ENCODE data around the gene KRTCAP3. TPM values are rescaled to one million over a fixed set of nuclear protein-coding genes. Genes with fewer than 3 reads are reported as not detected.
A peak's percentile ranks its signal among the peaks of the same experiment; 100 is the strongest.

Gene KRTCAP3
- total RNA-seq, 1 experiment from 2014 or later: 71.8 TPM

DNA sequence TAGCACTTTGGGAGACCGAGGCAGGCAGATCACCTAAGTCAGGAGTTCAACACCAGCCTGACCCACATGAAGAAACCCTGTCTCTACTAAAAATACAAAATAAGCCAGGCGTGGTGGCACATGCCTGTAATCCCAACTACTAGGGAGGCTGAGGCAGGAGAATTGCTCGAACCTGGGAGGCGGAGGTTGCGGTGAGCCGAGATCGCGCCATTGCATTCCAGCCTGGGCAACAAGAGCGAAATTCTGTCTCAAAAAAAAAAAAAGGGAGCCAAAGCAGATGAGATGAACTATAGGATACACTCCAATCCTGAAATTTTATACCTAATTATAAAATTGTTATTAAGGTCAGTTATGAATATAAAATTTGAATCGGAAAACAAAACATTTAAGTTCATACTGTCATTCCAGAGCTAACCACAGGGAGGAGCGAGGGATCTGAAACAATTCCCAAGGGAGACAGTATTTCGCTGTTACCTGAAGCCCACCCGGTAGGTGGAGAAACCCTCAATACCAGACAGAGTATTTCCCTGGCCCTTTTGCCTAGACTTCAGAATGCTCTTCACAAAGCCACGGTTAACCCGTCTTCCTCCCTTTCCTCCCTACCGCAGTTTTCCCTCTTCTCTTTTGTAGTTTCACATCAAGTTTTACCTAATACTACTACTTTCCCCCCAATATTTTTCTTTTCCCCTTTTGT lies 34.2 kb upstream of the KRTCAP3 start:
- H3K27me3 Mint-ChIP-seq (ENCODE audit: unreplicated experiment): no peaks in the 10 kb centered on the region
- TF ChIP-seq, protein P1, sequence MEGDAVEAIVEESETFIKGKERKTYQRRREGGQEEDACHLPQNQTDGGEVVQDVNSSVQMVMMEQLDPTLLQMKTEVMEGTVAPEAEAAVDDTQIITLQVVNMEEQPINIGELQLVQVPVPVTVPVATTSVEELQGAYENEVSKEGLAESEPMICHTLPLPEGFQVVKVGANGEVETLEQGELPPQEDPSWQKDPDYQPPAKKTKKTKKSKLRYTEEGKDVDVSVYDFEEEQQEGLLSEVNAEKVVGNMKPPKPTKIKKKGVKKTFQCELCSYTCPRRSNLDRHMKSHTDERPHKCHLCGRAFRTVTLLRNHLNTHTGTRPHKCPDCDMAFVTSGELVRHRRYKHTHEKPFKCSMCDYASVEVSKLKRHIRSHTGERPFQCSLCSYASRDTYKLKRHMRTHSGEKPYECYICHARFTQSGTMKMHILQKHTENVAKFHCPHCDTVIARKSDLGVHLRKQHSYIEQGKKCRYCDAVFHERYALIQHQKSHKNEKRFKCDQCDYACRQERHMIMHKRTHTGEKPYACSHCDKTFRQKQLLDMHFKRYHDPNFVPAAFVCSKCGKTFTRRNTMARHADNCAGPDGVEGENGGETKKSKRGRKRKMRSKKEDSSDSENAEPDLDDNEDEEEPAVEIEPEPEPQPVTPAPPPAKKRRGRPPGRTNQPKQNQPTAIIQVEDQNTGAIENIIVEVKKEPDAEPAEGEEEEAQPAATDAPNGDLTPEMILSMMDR (IDR thresholded peaks at IDR 0.05; ENCODE audit: unreplicated experiment): peak; percentile 72
- peaks cover 26% of the 10 kb centered on the region for H3K4me1 Mint-ChIP-seq (ENCODE audit: low read depth, unreplicated experiment)
- CTCF ChIA-PET: interaction anchor here (0.6 to 3.0 kb wide), 5 partner anchors 21 to 275 kb away, joined by 3 to 18 read pairs (median 4); partner anchors contain the start of gene NRBP1
- BruUV-seq (replicated peaks): no TSS peak
- DNase-seq: peak; percentile 58
- H3K9me3 Mint-ChIP-seq (ENCODE audit: low read depth, unreplicated experiment): peaks cover 6% of the 10 kb centered on the region
- H3K27ac Mint-ChIP-seq (ENCODE audit: unreplicated experiment): peak overlapping the region; percentile 60
- peak overlapping the region; percentile 97 for H3K4me3 Mint-ChIP-seq (ENCODE audit: low read depth, unreplicated experiment)
- intact Hi-C loops (cut with micrococcal nuclease; ENCODE audit: unreplicated experiment): loop anchor here (5.0 to 10.0 kb wide), 2 partner anchors 34 to 217 kb away; partner anchors contain the start of genes CCDC121, GPN1 and KRTCAP3
- H3K36me3 Mint-ChIP-seq (ENCODE audit: insufficient read depth, unreplicated experiment): peaks cover 46% of the 10 kb centered on the region

DNA sequence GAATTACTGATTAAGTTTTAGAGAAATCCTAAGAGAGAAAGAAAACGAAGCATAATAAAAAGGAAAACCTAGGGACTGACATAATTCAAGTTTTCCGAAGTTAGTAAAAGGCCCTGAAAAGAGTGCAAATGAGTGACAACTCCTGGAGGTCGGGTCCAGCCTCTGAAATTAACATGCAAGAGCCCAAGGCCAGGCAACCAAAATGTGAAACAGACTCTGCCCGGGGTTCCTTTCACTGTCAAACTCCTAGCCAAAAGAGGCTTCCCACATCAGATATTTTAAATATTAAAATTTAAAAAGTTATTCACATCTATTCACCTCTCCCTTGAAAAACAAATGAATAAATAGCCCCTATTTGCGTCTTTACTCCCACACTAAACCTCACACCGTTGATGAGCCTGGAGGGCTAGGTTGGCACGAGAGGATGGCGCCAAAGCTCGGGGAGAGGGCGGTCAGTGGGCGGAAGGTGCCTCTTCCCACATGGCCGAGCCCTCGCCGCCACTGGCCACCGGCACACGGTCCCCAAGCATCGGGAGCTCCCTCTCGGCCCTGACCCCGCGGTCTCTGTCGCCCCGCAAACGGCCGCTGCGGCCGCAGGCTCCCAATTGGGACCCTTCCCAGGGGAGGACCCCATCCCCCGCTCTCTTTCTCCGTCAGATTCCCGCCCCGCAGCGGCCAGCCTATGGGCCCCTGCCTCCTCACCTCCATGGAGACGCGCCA lies 33.4 kb upstream of the KRTCAP3 start:
- CTCF ChIA-PET: interaction anchor here (0.6 to 3.0 kb wide), 5 partner anchors 20 to 375 kb away, joined by 3 to 18 read pairs (median 4); partner anchors contain the start of gene NRBP1
- TF ChIP-seq, protein P1 (IDR thresholded peaks at IDR 0.05; ENCODE audit: unreplicated experiment): no peak
- Mint-ChIP-seq H3K4me1 (ENCODE audit: low read depth, unreplicated experiment) (peaks cover 26% of the 10 kb centered on the region), H3K9me3 (ENCODE audit: low read depth, unreplicated experiment) (peaks cover 6% of the 10 kb centered on the region), H3K27me3 (ENCODE audit: unreplicated experiment) (no peaks in the 10 kb centered on the region), H3K4me3 (ENCODE audit: low read depth, unreplicated experiment) (peak overlapping the region; percentile 97), H3K36me3 (ENCODE audit: insufficient read depth, unreplicated experiment) (peaks cover 46% of the 10 kb centered on the region), H3K27ac (ENCODE audit: unreplicated experiment) (peak overlapping the region; percentile 60)
- DNase-seq: no peak
- TSS peak; percentile 58 for BruUV-seq (replicated peaks)
- intact Hi-C loops (cut with micrococcal nuclease; ENCODE audit: unreplicated experiment): loop anchor here (5.0 to 10.0 kb wide), 2 partner anchors 34 to 216 kb away; partner anchors contain the start of genes CCDC121, GPN1 and KRTCAP3

DNA sequence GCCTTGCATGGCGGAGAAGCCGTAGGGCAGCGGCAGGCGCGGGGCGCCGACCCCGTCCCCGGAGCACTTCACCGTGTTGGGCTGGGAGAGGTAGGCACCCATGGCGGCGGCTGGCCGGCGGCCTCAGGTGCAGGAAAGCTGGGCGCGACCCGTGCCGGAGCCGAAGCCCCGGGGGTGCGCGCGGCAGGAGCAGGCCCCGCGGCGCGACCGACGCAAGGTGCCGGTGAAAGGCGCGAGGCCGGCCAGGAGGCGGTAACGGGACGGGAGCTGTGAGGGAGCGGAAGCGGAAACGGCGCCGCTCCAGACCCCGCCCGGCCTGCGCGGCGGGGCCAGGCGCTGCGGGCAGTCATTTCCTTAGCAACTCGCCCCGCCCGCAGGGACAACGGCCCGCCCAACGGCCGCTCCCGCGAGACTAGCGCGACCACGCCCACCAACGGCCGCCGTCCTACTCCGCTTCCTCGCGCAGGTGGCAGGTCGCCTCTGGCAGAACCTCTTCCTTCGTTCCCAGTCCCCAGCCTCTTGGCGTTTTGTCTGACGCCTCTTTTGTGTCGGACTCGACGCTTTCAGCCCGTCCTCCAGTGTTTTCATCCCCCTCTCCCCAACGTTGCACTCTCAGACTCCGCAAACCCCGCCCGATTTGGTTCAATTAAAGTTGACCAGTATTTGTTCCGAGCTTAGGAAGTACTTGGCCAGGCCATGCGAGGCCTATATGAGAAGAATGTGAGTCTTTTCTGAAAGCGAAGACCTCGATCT lies 32.7 kb upstream of the KRTCAP3 start, which contains the start of gene PPM1G:
PPM1G (minus strand) TSS at position 271 of the 753 bp plus-strand sequence; CDS start at position 102, 169 bp downstream.
- BruUV-seq (replicated peaks): no TSS peak
- DNase-seq: peak; percentile 98
- Mint-ChIP-seq H3K9me3 (ENCODE audit: low read depth, unreplicated experiment) (peaks cover 6% of the 10 kb centered on the region), H3K27me3 (ENCODE audit: unreplicated experiment) (no peaks in the 10 kb centered on the region), H3K4me1 (ENCODE audit: low read depth, unreplicated experiment) (peaks cover 26% of the 10 kb centered on the region), H3K27ac (ENCODE audit: unreplicated experiment) (peak within 1 kb of the TSS; percentile 83), H3K36me3 (ENCODE audit: insufficient read depth, unreplicated experiment) (peaks cover 41% of the 10 kb centered on the region), H3K4me3 (ENCODE audit: low read depth, unreplicated experiment) (peak within 1 kb of the TSS; percentile 97)
- CTCF ChIA-PET: interaction anchor here (0.7 to 3.0 kb wide), 3 partner anchors 19 to 374 kb away, joined by 3 to 18 read pairs (median 4); partner anchors contain the start of gene NRBP1
- intact Hi-C loops (cut with micrococcal nuclease; ENCODE audit: unreplicated experiment): loop anchor here (5.0 to 10.0 kb wide), 2 partner anchors 33 to 215 kb away; partner anchors contain the start of genes CCDC121, GPN1 and KRTCAP3
- TF ChIP-seq, protein P1 (IDR thresholded peaks at IDR 0.05; ENCODE audit: unreplicated experiment): no peak

Data from Calu3 (cell line).